Stimulated activated CD8-positive, alpha-beta memory T cell treated with anti-CD3 and anti-CD28 coated beads, Interleukin-7, amount 100 ng/mL, for 48 hours (primary cell): ENCODE results near the gene PPT2.
"Not testable (repeated sequence)": the region's sequence is repeated elsewhere in the genome, so short reads cannot be mapped to it uniquely, and the experiment has no call there.

Experiments used
- DNase-seq, 2 donors: peaks; one replicate each; pipeline ENCODE4 v3.0.0-alpha.2; 2020; ENCODE audit warnings: low read depth in 1 of 2; ENCODE audit errors: extremely low read depth in 1 of 2

PPT2 gene

GRCh38 chr6:32188381-32189068 is 34.6 kb downstream of the PPT2 start:
- no peak for DNase-seq

- no peak for DNase-seq
These were observed 35.3 kb downstream of the PPT2 start for GRCh38 chr6:32189069-32189741.

- DNase-seq, result no peak
These were observed 35.8 kb downstream of the PPT2 start for GRCh38 chr6:32189742-32190053.

- peak; percentile 58 to 87 for DNase-seq
These were observed 36.3 kb downstream of the PPT2 start, which contains the start of gene PBX2 for GRCh38 chr6:32190054-32190851. Gene PBX2, minus strand, starts transcription at chr6:32190202. Its CDS starts 287 bp downstream, at chr6:32189915.

GRCh38 chr6:32190911-32191677 is 37.2 kb downstream of the PPT2 start:
- DNase-seq, result no peak

GRCh38 chr6:32191696-32192607 is 38.0 kb downstream of the PPT2 start:
- no peak for DNase-seq

GRCh38 chr6:32192608-32193039 is 38.7 kb downstream of the PPT2 start, which contains the start of gene GPSM3:
Gene GPSM3, minus strand, starts transcription at chr6:32192643. Its CDS starts 130 bp downstream, at chr6:32192513.
- peak in 1 of 2 donors; percentile 29 for DNase-seq

GRCh38 chr6:32193096-32193495 is 39.2 kb downstream of the PPT2 start:
- DNase-seq, result not testable (repeated sequence)

GRCh38 chr6:32194388-32194787 is 40.4 kb downstream of the PPT2 start:
- DNase-seq, result no peak

GRCh38 chr6:32194825-32195651 is 41.1 kb downstream of the PPT2 start:
- no peak for DNase-seq

- peak; percentile 100 for DNase-seq
These were observed 41.6 kb downstream of the PPT2 start for GRCh38 chr6:32195652-32195901.

- peak; percentile 54 to 68 for DNase-seq
These were observed 42.2 kb downstream of the PPT2 start for GRCh38 chr6:32195902-32196681.

- no peak for DNase-seq
These were observed 43.0 kb downstream of the PPT2 start for GRCh38 chr6:32196682-32197616.

GRCh38 chr6:32198345-32198696 is 44.4 kb downstream of the PPT2 start:
- DNase-seq, result no peak

- no peak for DNase-seq
These were observed 44.9 kb downstream of the PPT2 start for GRCh38 chr6:32198866-32199265.

- no peak for DNase-seq
These were observed 47.0 kb downstream of the PPT2 start for GRCh38 chr6:32200711-32201475.

GRCh38 chr6:32202186-32202585 is 48.2 kb downstream of the PPT2 start:
- no peak for DNase-seq
